Stimulated activated CD4-positive, alpha-beta T cell treated with anti-CD3 and anti-CD28 coated beads, Interleukin-4, amount 100 ng/mL, for 48 hours (primary cell): ENCODE data around the gene TRIM44.
"Not testable (repeated sequence)": the region's sequence is repeated elsewhere in the genome, so short reads cannot be mapped to it uniquely, and the experiment has no call there.

Source experiments
- DNase-seq, 2 donors: peaks; one replicate each; pipeline ENCODE4 v3.0.0-alpha.2; 2020; ENCODE audit warnings: low read depth in 2 of 2

Gene TRIM44

DNA sequence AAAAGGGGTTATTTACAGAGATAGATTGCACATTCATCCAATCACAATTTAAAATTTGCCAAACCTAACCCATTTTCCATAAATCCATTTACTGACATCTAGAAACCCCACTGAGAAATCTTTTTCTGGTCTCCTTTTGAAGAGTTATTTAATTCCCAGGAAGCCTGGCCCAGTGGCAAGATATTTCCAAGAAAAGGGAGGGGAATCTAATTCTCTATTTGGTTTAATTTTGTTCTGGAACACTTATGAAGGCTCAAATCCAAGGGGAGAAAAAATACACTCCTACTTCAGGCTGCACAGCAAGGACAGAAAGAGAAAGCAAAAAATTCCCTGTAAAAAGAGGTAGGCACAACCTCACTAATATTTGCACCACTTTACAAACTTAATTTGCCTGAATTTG is 193.1 kb downstream of the TRIM44 start:
- DNase-seq: no peak

GRCh38 chr11:35856259-35856658 is 193.7 kb downstream of the TRIM44 start:
- no peak for DNase-seq

DNA sequence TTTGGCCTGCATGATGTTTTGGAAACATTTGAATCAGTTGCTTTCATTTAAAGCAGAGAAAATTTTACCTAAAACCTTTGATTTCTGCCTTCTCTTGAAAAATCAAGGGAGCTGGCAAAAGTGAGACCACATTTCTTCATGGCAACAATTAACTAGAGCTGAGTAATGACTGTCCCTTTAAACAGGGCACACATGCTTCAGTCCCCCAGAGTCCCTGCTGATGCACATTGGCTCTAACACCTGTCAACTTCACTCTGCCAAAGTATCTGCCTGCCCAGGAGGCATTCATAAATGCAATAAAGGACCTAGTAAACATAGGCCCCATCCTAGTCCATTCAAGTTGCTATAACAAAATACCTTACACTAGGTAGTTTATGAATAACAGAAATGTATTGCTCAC is 194.2 kb downstream of the TRIM44 start:
- no peak for DNase-seq

GRCh38 chr11:35857922-35858321 is 195.3 kb downstream of the TRIM44 start:
- no peak for DNase-seq

- DNase-seq: no peak
Measured at GRCh38 chr11:35859301-35859700, 196.7 kb downstream of the TRIM44 start.

DNA sequence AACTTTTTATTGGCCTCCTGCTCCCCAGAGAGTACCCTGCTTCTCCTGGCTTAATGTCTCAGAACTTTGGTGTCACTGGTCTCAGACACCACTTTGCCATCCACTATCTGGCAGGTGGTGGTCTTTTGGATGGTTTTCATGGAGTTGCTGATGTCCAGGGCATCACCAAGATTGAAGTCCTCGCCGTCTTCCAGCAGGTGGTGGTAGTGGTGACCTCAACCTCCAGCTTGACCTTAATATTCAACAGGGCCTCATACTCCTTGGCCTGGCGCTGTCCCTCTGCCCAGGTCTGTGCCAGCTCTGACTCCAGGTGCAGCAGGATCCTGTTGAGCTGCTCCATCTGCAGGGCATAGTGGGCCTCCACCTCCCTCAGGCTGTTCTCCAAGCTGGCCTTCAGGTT is 197.6 kb downstream of the TRIM44 start:
- DNase-seq: not testable (repeated sequence)

GRCh38 chr11:35861191-35861590 is 198.6 kb downstream of the TRIM44 start:
- no peak for DNase-seq

- no peak for DNase-seq
Measured at GRCh38 chr11:35862666-35863065, 200.1 kb downstream of the TRIM44 start.

DNA sequence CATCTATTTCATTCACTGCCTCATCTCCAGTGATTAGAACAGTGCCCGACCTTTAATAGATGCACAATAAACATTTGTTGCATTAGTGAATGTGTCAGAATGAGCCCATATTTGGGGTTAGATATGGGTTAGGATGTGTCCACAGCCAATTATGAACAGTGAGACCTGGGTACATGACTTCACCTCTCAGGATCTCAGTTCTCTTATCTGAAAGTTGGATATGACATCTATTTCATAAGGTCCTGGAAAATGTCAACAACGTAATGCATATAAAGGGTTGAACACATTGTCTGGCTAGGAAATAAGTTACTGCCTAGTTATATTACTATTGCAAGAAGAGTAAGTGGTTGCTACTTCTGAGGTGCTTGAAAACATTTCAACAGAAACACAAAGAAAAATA is 201.6 kb downstream of the TRIM44 start:
- no peak for DNase-seq

GRCh38 chr11:35866601-35867000 is 204.0 kb downstream of the TRIM44 start:
- DNase-seq: no peak
